HK-2 (cell line): ENCODE measurements around the gene TCF7.

Experiments
- DNase-seq: peaks from one replicate; pipeline ENCODE4 v3.0.0-alpha.2; 2018; ENCODE audit not compliant: unreplicated experiment

TCF7 gene

DNA sequence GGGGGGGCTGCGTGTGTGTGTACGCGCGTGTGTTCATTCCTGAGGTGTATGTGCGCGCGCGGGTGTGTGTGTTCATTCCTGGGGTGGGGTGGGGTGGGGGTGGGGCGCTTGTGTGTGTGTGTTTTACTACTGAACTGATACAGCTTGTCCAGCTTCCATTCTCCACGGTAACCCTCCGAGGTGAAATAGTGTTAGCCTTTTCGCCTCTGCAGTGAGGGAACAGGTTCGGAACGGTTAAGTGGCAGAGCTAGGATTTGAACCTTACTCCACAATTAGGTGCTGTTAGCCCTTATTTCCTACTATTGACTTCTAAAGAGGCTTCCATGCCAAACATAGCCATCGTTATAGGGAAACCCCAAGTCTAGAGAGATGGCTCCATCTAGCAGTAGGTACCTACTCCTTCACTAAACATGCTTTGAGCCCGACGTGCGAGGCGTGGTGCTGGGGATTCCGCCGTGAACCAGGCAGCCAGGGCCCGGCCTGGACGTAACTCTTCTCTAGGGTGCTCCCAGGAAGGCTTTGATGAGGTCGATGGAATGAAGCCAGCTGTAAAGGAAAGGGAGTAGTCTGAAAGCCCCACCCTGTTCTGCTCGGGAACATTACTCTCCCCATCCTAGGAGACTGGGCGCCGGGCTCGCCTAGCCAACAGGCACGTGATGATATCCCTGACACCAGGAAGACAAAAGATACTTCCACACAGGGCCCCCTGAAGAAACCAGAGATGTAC, 63.1 kb downstream of the TCF7 start:
- DNase-seq, result no peak

DNA sequence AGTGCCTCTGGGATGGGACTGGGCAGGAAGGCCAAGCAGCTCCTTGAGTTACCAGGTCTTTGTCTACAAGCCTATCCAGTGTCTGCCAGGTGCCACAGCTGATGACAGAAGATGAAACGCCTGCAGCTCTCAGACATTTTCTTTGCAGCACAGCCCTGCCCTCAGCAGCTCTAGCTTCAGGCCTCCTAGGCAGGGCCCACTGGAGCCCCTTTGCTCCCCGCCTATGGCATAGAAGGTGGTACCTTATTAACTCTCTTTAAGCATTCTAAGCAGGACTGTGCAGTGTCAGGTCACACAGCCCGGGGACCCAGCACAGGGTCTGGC, 63.6 kb downstream of the TCF7 start:
- DNase-seq, result no peak

DNA sequence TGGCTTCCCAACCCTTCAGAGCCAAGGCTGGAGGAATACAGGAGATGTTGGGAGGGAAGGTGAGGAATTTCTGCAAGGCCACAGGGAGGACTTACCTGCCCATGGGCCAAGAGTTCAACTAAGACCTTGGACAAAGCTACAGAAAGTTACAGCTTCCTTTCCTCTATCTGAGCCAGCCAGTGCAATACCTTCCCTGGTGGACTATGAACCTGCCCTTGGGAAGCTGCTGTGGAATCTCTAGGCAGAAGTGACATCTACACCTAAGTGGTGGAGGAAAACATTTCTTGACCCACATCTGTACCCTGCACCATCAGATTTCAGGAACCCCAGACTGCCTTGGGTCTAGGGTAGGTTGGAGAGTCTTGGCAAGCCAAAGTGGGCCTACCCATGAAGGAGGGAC, 69.0 kb downstream of the TCF7 start:
- no peak for DNase-seq

- peak; percentile 55 for DNase-seq
Measured at GRCh38 chr5:134184155-134185135, 70.0 kb downstream of the TCF7 start.

- DNase-seq, result no peak
Measured at GRCh38 chr5:134188092-134188491, 73.6 kb downstream of the TCF7 start.

DNA sequence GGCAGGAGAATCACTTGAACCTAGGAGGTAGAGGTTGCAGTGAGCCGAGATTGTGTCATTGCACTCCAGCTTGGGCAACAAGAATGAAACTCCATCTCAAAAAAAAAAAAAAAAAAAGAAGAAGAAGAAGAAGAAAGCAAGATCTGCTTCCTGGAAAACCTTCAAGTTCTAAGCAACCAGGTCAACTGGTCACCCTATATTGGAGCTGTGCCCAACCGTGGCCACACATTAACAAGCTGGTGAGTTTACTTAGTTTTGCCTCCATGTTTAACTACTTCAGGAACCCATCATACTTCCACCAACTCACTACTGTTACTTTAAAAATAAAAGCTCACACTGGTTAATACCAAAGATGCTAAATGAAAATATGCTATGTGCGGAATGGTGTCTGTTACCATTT, 74.5 kb downstream of the TCF7 start:
- DNase-seq, result no peak

DNA sequence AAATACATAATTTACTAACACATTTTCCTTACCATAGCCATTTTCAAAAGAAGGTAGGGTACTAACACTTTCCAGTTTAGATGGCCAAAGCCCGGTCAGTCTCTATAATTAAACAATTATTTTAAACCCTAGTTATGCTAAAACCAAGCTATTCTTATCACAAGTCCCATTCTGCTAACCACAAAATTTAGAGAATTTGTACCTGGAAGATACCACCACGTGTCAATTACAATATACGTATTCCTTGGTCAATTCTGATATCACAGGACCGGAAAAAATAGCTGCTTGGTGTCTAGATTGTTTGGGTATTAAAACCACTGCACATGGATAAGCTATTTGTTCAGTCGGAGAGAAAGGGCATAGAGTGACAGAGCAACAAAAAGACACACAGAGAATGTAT, 81.2 kb downstream of the TCF7 start:
- no peak for DNase-seq
